IPS DF 6.9 (cell line): ENCODE measurements around the gene HS6ST3.

Source experiments
- DNase-seq: peaks from one replicate; pipeline ENCODE4 v3.0.0-alpha.2; 2013; ENCODE audit warnings: low read depth, low spot score
- H3K27ac ChIP-seq: one replicate; pipeline ENCODE4 v1.5.1; 2013; ENCODE audit warnings: low read length, control low read depth
- H3K27me3 ChIP-seq: 2 replicates; pipeline ENCODE4 v1.6.1; 2013; ENCODE audit warnings: mild to moderate bottlenecking, low read length; ENCODE audit not compliant: control insufficient read depth, insufficient read depth
- H3K36me3 ChIP-seq: 2 replicates; pipeline ENCODE4 v1.6.1; 2013; ENCODE audit warnings: low read length; ENCODE audit not compliant: control insufficient read depth, insufficient read depth
- H3K4me1 ChIP-seq: 2 replicates; pipeline ENCODE4 v1.6.1; 2013; ENCODE audit warnings: low read length; ENCODE audit not compliant: control insufficient read depth, insufficient read depth
- H3K4me3 ChIP-seq: 2 replicates; pipeline ENCODE4 v1.5.1; 2013; ENCODE audit warnings: mild to moderate bottlenecking, low read length
- H3K9me3 ChIP-seq: 2 replicates; pipeline ENCODE4 v1.6.1; 2013; ENCODE audit warnings: low read length, inconsistent platforms; ENCODE audit not compliant: control insufficient read depth, insufficient read depth
- WGBS: extraction: QIAGEN DNeasy Blood & Tissue Kit; methylation state at CpG from one replicate; pipeline ENCODE4 v1.1.7; 2013; ENCODE audit warnings: mixed read lengths, missing lambda C conversion rate; ENCODE audit not compliant: insufficient read length, insufficient coverage; 5-methylcytosine and 5-hydroxymethylcytosine counted together

The HS6ST3 gene

GRCh38 chr13:96473526-96474180 is 383.7 kb downstream of the HS6ST3 start:
- H3K27ac ChIP-seq: no peak overlapping the region
- H3K4me1 ChIP-seq: peaks cover 3% of the 10 kb centered on the region; the same call in 1 of the 2 replicates
- no CpG with 5 or more reads among the region's 10 CpGs for WGBS
- H3K9me3 ChIP-seq: no peaks in the 10 kb centered on the region
- H3K4me3 ChIP-seq: no peak overlapping the region
- H3K27me3 ChIP-seq: peaks cover 2% of the 10 kb centered on the region; the same call in 1 of the 2 replicates
- no peaks in the 10 kb centered on the region for H3K36me3 ChIP-seq
- DNase-seq: no peak

GRCh38 chr13:96474181-96474557 is 384.3 kb downstream of the HS6ST3 start:
- Histone ChIP-seq H3K27me3 (peaks cover 2% of the 10 kb centered on the region; the same call in 1 of the 2 replicates), H3K4me3 (no peak overlapping the region), H3K9me3 (no peaks in the 10 kb centered on the region), H3K4me1 (peaks cover 3% of the 10 kb centered on the region; the same call in 1 of the 2 replicates), H3K36me3 (no peaks in the 10 kb centered on the region), H3K27ac (no peak overlapping the region)
- DNase-seq: no peak
- no CpG with 5 or more reads among the region's 7 CpGs for WGBS

DNA sequence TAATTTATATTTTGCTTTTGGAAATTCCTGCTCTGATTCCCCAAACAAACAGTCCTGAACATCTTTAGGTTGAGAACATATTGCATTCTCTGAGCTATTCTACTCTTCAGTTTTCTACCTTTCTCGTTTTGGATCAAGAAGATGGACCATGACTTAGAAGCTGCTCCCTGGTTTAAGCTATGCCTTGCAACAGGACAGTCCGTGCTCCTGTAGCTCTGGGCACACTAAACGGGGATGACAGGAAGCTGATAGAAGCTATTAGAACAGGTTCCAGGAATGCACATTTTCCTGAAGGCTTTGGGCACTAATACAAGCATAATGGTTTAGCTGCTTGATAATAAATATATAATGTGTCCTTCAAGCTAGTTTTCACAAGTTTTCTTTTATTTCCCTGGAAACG is 385.2 kb downstream of the HS6ST3 start:
- no CpG with 5 or more reads among the region's 4 CpGs for WGBS
- H3K27ac ChIP-seq: no peak overlapping the region
- H3K4me3 ChIP-seq: no peak overlapping the region
- H3K9me3 ChIP-seq: no peaks in the 10 kb centered on the region
- H3K36me3 ChIP-seq: no peaks in the 10 kb centered on the region
- no peaks in the 10 kb centered on the region for H3K27me3 ChIP-seq
- no peak for DNase-seq
- H3K4me1 ChIP-seq: peaks cover 3% of the 10 kb centered on the region; the same call in 1 of the 2 replicates

- Histone ChIP-seq H3K36me3 (no peaks in the 10 kb centered on the region), H3K27ac (no peak overlapping the region), H3K27me3 (no peaks in the 10 kb centered on the region), H3K9me3 (no peaks in the 10 kb centered on the region), H3K4me3 (no peak overlapping the region), H3K4me1 (no peaks in the 10 kb centered on the region; the same call in 1 of the 2 replicates)
- no CpG with 5 or more reads among the region's 6 CpGs for WGBS
- DNase-seq: no peak
Observed at GRCh38 chr13:96481482-96481881, 391.6 kb downstream of the HS6ST3 start.

DNA sequence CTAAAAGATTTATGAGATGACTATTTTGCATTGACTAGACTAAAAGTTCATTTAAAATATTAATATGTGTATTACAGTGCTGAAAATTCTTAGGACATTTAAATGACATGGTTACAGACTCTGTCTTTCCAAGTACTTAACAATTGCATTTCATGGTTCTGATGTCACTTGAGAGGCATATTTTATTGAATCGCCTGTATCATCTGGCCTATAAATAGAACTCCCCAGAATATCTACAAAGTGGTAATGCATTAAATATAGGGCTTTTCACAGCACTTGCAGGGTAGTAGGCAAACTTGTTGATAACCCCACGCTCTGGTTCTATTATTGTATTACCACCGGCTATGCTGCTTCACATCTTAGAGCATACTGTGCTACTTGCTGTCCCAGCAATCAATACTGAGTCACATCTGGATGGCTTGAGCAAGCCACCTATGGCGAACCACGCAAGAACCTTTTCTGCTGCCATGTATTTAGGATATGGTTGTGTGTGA is 400.6 kb downstream of the HS6ST3 start:
- no peaks in the 10 kb centered on the region for H3K9me3 ChIP-seq
- DNase-seq: no peak
- H3K4me3 ChIP-seq: no peak overlapping the region
- no CpG with 5 or more reads among the region's 5 CpGs for WGBS
- H3K4me1 ChIP-seq: no peaks in the 10 kb centered on the region
- H3K27me3 ChIP-seq: no peaks in the 10 kb centered on the region
- H3K36me3 ChIP-seq: no peaks in the 10 kb centered on the region
- H3K27ac ChIP-seq: no peak overlapping the region

DNA sequence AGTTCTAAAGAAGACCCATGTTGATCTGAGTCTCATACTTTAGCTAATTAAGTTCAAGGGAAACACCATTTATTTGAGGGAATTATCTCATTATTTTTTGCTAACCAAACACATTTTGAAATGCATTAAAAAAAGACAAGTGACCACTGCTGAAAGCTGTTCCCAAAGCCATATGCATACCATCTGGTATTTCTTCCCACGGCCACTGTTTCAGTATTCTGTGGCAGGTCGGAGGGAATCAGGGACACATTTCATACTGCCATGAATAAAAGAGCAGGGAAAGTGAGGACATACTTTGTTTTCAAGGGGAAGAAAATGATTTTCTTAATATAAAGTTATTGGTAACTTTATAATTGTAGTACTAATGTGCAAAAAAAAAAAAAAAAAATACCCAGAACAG is 401.2 kb downstream of the HS6ST3 start:
- H3K9me3 ChIP-seq: no peaks in the 10 kb centered on the region
- no peaks in the 10 kb centered on the region for H3K27me3 ChIP-seq
- no peaks in the 10 kb centered on the region for H3K36me3 ChIP-seq
- no CpG with 5 or more reads among the region's 2 CpGs for WGBS
- no peaks in the 10 kb centered on the region for H3K4me1 ChIP-seq
- no peak overlapping the region for H3K27ac ChIP-seq
- DNase-seq: no peak
- H3K4me3 ChIP-seq: no peak overlapping the region

DNA sequence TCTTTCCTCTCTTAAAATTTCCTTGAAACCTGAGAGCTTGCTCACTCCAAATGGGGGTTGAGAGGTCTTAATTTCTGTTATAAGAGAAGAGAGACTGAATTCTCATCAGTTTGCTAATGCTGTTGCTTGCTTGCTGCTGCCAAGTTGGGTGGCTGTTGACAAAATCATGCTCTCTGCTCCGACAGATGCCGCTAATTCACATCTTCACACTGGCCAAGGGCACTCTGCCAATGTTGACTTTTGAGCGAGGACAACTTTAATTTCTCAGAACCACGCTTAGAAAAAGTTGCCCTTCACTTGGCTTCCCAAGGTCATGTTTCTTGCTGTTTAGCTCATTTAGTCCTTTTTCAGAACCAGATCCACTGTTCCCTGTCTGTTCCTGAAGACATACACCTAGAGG is 402.9 kb downstream of the HS6ST3 start:
- no peaks in the 10 kb centered on the region for H3K9me3 ChIP-seq
- H3K27ac ChIP-seq: no peak overlapping the region
- H3K27me3 ChIP-seq: no peaks in the 10 kb centered on the region
- DNase-seq: no peak
- H3K4me1 ChIP-seq: no peaks in the 10 kb centered on the region
- no peaks in the 10 kb centered on the region for H3K36me3 ChIP-seq
- WGBS: no CpG with 5 or more reads among the region's 4 CpGs
- H3K4me3 ChIP-seq: no peak overlapping the region

DNA sequence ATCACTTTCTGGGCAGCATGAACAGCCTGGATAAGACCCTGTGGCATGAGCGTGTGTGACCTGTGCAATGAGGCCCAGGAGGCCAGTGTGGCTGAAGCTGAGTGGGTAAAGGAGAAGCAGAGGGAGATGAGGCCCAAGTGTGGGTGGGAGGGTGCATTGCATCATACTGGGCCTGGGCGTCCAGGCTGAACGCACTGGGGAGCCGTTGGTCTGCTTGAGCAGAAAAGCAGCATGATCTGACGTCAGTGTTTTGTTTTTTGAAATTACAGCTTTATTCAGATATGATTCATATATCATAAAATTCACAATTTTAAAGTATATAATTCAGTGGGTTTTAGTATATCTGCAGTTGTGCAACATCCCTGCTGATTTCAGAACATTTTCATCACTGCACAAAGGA is 409.7 kb downstream of the HS6ST3 start:
- WGBS: no CpG with 5 or more reads among the region's 5 CpGs
- no peak overlapping the region for H3K27ac ChIP-seq
- H3K4me3 ChIP-seq: no peak overlapping the region
- H3K9me3 ChIP-seq: no peaks in the 10 kb centered on the region
- H3K36me3 ChIP-seq: no peaks in the 10 kb centered on the region
- no peak for DNase-seq
- H3K4me1 ChIP-seq: no peaks in the 10 kb centered on the region
- H3K27me3 ChIP-seq: no peaks in the 10 kb centered on the region

- Histone ChIP-seq H3K4me1 (no peaks in the 10 kb centered on the region), H3K9me3 (no peaks in the 10 kb centered on the region), H3K27me3 (no peaks in the 10 kb centered on the region), H3K36me3 (no peaks in the 10 kb centered on the region), H3K4me3 (no peak overlapping the region), H3K27ac (no peak overlapping the region)
- DNase-seq: no peak
- no CpG with 5 or more reads among the region's 1 CpG for WGBS
Observed at GRCh38 chr13:96500953-96501352, 411.0 kb downstream of the HS6ST3 start.

DNA sequence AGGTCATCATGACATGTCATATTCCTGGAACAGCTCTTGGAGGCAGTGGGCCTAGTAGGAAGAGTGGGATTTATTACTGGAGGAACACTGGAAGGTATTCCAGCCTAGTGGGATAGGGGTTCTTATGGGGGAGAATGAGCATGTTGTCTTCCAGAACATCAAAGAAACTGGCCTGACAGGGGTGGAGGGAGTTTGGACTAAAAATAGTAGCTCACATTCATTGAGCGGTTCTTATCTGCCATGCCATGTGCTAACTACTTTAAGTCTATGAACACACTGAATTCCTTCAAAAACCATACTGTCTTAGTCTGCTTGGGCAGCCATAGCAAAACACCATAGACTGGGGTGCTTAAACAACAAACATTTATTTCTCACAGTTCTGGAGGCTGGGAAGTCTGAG is 413.6 kb downstream of the HS6ST3 start:
- H3K36me3 ChIP-seq: no peaks in the 10 kb centered on the region
- H3K4me3 ChIP-seq: no peak overlapping the region
- H3K27me3 ChIP-seq: no peaks in the 10 kb centered on the region
- no CpG with 5 or more reads among the region's 1 CpG for WGBS
- DNase-seq: no peak
- H3K9me3 ChIP-seq: no peaks in the 10 kb centered on the region
- no peaks in the 10 kb centered on the region for H3K4me1 ChIP-seq
- no peak overlapping the region for H3K27ac ChIP-seq

GRCh38 chr13:96511587-96511986 is 421.7 kb downstream of the HS6ST3 start:
- no CpG with 5 or more reads among the region's 2 CpGs for WGBS
- Histone ChIP-seq H3K4me1 (no peaks in the 10 kb centered on the region), H3K27ac (no peak overlapping the region), H3K27me3 (no peaks in the 10 kb centered on the region), H3K36me3 (no peaks in the 10 kb centered on the region), H3K9me3 (no peaks in the 10 kb centered on the region; the same call in 1 of the 2 replicates), H3K4me3 (no peak overlapping the region)
- DNase-seq: no peak
